SK-N-MC (cell line): ENCODE results near the gene VPS52.

Experiments
- EZH2 ChIP-seq: fragments of 200-600 bp; sonication (generic); IDR thresholded peaks from one replicate; pipeline ENCODE4 v1.6.1; 2017; ENCODE audit warnings: antibody characterized with exemption
- POLR2AphosphoS5 ChIP-seq: IDR thresholded peaks from 2 replicates; pipeline ENCODE4 v1.6.1; 2012; ENCODE audit warnings: mild to moderate bottlenecking, low read depth, low read length, borderline replicate concordance

DNA sequence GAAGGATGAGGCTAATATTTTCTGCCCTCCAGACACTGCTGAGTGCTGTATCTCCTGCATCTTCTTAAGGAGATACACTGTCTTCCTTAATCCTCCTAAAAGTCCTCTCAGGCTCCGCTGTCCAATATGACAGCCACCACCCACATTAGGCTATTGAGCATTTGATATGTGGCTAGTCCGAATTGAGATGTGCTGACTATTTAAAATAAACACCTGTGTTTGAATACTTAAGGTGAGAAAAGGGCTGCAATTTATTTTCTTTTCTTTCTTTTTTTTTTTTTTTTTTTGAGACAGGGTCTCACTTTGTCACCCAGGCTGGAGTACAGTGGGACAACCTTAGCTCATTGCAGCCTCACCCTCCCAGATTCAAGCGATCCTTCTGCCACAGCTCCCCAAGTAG lies 30.2 kb upstream of the VPS52 start:
- no peak for TF ChIP-seq POLR2AphosphoS5
- no peak for TF ChIP-seq EZH2
